ENCODE measurements around the gene EIF3L. TPM values are rescaled to one million over a fixed set of nuclear protein-coding genes. Genes with fewer than 3 reads are reported as not detected.
A peak's percentile ranks its signal among the peaks of the same experiment; 100 is the strongest.

The EIF3L gene
- total RNA-seq, 6 donors from 2014 or later: 130 to 418 (median 248) TPM

DNA sequence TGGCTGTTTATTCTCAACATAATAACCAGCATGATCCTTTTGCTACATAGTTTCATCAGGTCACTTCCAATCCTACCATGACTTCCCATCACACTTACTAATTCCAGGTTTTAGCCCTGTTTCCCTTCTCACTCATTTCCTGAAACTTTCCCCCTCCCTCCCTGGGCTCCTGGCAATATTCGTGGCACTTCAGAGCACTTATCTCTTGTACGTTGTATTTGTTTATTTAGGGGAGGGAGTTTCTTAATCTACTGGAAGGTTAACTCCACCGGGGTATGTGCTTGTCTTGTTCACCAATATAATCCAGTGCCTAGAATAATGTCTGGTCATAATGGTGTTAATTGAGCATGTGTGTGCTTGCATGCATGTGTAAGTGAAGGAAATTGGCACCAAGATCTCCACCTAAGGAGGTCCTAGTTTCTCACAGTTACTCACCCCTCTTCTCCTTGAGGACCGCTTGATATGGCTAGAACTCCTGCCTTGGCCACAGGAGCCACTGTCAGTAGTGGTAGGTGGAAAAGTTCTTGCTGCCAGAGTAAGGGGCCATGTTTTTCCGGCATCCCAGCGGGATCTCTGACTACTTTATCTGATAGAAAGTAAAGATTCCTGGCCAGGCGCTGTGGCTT, 11.7 kb downstream of the EIF3L start:
- H3K36me3 ChIP-seq: peaks cover 22 to 98% (median 82%) of the 10 kb centered on the region in 4 donors
- DNase-seq (peak in 1 of 2 donors; percentile 60), ATAC-seq (ENCODE audit: low FRiP score in 2 of 2) (peak; percentile 26 to 74)
- peak overlapping the region in 3 of 4 donors; percentile 52 to 62 (median 61) for H3K27ac ChIP-seq
- 48 to 49% methylated on average over 6 to 7 of the region's 7 CpGs for WGBS, 2 donors
- peaks cover 0 to 22% (median 8%) of the 10 kb centered on the region in 4 donors for H3K4me1 ChIP-seq
- H3K4me3 ChIP-seq: no peak overlapping the region
- H3K9me3 ChIP-seq: no peaks in the 10 kb centered on the region
- H3K27me3 ChIP-seq: no peaks in the 10 kb centered on the region
- TF ChIP-seq, protein P1, sequence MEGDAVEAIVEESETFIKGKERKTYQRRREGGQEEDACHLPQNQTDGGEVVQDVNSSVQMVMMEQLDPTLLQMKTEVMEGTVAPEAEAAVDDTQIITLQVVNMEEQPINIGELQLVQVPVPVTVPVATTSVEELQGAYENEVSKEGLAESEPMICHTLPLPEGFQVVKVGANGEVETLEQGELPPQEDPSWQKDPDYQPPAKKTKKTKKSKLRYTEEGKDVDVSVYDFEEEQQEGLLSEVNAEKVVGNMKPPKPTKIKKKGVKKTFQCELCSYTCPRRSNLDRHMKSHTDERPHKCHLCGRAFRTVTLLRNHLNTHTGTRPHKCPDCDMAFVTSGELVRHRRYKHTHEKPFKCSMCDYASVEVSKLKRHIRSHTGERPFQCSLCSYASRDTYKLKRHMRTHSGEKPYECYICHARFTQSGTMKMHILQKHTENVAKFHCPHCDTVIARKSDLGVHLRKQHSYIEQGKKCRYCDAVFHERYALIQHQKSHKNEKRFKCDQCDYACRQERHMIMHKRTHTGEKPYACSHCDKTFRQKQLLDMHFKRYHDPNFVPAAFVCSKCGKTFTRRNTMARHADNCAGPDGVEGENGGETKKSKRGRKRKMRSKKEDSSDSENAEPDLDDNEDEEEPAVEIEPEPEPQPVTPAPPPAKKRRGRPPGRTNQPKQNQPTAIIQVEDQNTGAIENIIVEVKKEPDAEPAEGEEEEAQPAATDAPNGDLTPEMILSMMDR (IDR thresholded peaks at IDR 0.05): no peak
- TF ChIP-seq EP300 (IDR thresholded peaks at IDR 0.05) (peak; percentile 12 to 75 (median 18)), POLR2A (IDR thresholded peaks at IDR 0.05) (no peak), POLR2AphosphoS5 (IDR thresholded peaks at IDR 0.05) (peak in 1 of 2 donors; percentile 11)

DNA sequence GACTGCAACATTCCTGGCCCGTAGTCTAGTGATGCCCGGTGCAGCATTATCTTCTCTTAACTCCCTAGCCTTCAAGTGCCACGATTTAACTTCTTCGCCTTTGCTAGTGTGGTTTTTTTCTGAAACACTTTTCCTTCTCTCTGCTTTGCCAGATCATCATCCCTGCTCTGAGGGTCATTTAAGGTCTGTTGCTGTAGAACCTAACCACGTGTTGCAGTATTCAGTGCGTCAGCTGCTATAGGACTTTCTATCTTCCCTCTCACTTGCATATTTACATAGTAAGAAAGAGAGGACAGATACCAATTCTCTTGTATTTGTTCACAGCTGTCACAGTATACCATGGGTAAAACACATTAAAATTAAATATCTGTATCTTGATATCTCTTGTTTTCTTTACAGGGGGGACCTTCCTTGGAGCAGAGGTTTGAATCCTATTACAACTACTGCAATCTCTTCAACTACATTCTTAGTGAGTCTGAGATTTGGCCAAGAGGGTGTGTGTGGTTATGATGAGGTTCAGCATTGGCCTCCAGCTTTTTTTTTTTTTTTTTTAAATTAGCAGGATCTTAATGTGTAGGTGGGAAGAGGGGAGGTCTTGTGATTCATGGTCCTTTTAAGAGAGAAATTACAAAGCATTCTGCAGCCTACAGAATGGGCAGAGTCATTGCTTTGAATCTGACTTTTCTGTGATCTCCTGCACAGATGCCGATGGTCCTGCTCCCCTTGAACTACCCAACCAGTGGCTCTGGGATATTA, 13.5 kb downstream of the EIF3L start:
- Histone ChIP-seq H3K27ac (no peak overlapping the region), H3K4me3 (no peak overlapping the region), H3K36me3 (peaks cover 23 to 98% (median 76%) of the 10 kb centered on the region in 4 donors), H3K9me3 (no peaks in the 10 kb centered on the region), H3K27me3 (no peaks in the 10 kb centered on the region), H3K4me1 (peaks cover 0 to 22% (median 8%) of the 10 kb centered on the region in 4 donors)
- no peak for ATAC-seq (ENCODE audit: low FRiP score in 2 of 2)
- TF ChIP-seq POLR2A (IDR thresholded peaks at IDR 0.05): no peak
- DNase-seq: no peak
- 79 to 80% methylated on average over 7 of the region's 7 CpGs for WGBS, 2 donors

DNA sequence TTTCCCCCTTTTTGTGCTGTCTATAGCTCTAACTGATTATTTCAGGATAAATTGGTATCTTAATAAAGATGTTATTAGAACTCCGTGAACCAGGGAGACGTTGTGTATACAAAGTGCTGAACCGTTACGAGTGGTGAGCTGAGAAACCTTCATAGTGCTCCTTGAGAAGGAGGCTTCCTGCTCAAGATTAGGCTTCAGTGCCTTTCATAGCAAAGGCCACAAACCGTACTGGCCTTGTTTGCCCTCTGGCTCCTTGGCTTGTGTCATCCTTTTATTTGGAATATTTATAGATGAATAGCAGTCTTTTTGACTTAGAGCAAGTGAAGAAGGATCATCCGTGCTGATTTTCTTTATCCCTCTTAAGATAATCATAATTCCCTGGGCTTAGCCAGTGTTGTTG, 16.3 kb downstream of the EIF3L start:
- DNase-seq: no peak
- Histone ChIP-seq H3K27ac (no peak overlapping the region), H3K4me3 (no peak overlapping the region), H3K27me3 (no peaks in the 10 kb centered on the region), H3K36me3 (peaks cover 26 to 96% (median 73%) of the 10 kb centered on the region in 4 donors), H3K9me3 (no peaks in the 10 kb centered on the region), H3K4me1 (peaks cover 0 to 15% (median 3%) of the 10 kb centered on the region in 4 donors)
- no peak for ATAC-seq (ENCODE audit: low FRiP score in 2 of 2)
- TF ChIP-seq POLR2AphosphoS5 (IDR thresholded peaks at IDR 0.05) (no peak), POLR2A (IDR thresholded peaks at IDR 0.05) (no peak), EP300 (IDR thresholded peaks at IDR 0.05) (no peak)
- TF ChIP-seq, protein P1 (IDR thresholded peaks at IDR 0.05): no peak
- WGBS, 2 donors: 91 to 95% methylated on average over 6 of the region's 6 CpGs

DNA sequence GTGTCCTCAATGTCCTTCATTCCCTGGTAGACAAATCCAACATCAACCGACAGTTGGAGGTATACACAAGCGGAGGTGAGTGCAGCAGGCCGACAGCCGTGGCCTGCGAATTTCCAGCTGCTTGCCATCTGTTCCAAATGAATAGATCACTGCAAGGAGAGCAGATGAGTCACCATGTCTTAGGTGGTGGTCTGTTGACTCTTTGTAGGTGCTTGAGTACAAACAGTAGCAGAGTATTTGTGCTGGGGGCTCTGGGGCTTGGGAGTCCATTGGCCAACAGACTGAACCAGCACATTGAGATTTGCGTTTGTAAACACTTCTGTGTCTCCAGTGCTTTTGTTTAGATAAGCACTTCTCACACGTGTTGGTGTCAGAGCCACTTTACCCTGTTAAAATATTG, 21.1 kb downstream of the EIF3L start:
- TF ChIP-seq, protein P1 (IDR thresholded peaks at IDR 0.05): no peak
- TF ChIP-seq EP300 (IDR thresholded peaks at IDR 0.05) (no peak), POLR2AphosphoS5 (IDR thresholded peaks at IDR 0.05) (no peak), POLR2A (IDR thresholded peaks at IDR 0.05) (no peak)
- 80 to 84% methylated on average over 7 of the region's 7 CpGs for WGBS, 2 donors
- Histone ChIP-seq H3K27me3 (no peaks in the 10 kb centered on the region), H3K36me3 (peaks cover 43 to 97% (median 82%) of the 10 kb centered on the region in 4 donors), H3K9me3 (no peaks in the 10 kb centered on the region), H3K27ac (no peak overlapping the region), H3K4me1 (no peaks in the 10 kb centered on the region), H3K4me3 (no peak overlapping the region)
- ATAC-seq (ENCODE audit: low FRiP score in 2 of 2): no peak
- DNase-seq: no peak

DNA sequence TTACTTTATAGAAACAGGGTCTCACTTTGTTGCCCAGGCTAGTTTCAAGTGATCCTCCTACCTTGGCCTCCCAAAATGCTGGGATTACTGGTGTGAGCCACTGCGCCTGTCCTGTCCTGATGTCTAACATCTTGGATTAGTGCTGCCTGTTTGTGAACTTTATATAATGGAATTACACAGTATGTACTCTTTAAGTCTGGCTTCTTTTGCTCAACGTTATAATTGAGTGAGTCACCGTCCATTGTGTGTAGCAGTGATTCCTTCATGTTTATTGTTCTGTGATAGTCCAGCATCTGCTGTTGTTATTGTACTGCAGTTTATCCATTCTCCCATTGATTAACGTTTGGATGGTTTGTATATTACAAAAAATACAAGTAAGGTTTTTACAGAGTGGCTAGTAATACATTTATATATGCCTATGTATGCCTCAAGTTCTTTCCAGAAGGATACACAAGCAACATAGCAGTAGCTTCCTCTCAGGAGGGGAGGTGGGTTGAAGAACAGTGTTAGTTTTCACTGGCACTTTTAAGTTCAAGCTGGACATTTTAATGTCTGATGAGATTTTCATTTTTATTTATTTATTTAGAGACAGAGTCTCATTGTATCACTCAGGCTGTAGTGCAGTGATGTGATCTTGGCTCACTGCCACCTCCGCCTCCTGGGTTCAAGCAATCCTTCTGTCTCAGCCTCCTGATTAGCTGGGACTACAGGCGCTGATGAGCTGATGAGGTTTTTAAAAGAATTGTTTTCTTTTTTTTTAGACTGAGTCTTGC, 31.6 kb downstream of the EIF3L start:
- no peaks in the 10 kb centered on the region for H3K27me3 ChIP-seq
- ATAC-seq (ENCODE audit: low FRiP score in 2 of 2) (no peak), DNase-seq (no peak)
- H3K4me1 ChIP-seq: no peaks in the 10 kb centered on the region
- WGBS, 2 donors: 83% methylated on average over 6 of the region's 6 CpGs
- H3K36me3 ChIP-seq: peaks cover 28 to 86% (median 74%) of the 10 kb centered on the region in 4 donors
- H3K9me3 ChIP-seq: no peaks in the 10 kb centered on the region
- TF ChIP-seq, protein P1 (IDR thresholded peaks at IDR 0.05): no peak
- TF ChIP-seq POLR2AphosphoS5 (IDR thresholded peaks at IDR 0.05) (no peak), POLR2A (IDR thresholded peaks at IDR 0.05) (no peak), EP300 (IDR thresholded peaks at IDR 0.05) (no peak)
- no peak overlapping the region for H3K27ac ChIP-seq
- no peak overlapping the region for H3K4me3 ChIP-seq
